ENCODE measurements around the gene ISG20L2.

GRCh38 chr1:156767879-156768604, 39.5 kb upstream of the ISG20L2 start:
- TF ChIP-seq, protein P1, sequence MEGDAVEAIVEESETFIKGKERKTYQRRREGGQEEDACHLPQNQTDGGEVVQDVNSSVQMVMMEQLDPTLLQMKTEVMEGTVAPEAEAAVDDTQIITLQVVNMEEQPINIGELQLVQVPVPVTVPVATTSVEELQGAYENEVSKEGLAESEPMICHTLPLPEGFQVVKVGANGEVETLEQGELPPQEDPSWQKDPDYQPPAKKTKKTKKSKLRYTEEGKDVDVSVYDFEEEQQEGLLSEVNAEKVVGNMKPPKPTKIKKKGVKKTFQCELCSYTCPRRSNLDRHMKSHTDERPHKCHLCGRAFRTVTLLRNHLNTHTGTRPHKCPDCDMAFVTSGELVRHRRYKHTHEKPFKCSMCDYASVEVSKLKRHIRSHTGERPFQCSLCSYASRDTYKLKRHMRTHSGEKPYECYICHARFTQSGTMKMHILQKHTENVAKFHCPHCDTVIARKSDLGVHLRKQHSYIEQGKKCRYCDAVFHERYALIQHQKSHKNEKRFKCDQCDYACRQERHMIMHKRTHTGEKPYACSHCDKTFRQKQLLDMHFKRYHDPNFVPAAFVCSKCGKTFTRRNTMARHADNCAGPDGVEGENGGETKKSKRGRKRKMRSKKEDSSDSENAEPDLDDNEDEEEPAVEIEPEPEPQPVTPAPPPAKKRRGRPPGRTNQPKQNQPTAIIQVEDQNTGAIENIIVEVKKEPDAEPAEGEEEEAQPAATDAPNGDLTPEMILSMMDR (IDR thresholded peaks at IDR 0.05) = no peak
- TF ChIP-seq POLR2A (IDR thresholded peaks at IDR 0.05) = no peak
